ENCODE measurements around the gene RTRAF.

RTRAF gene

GRCh38 chr14:51996148-51996746, 6.9 kb downstream of the RTRAF start:
- DNase-seq = no peak

GRCh38 chr14:51998348-51998747, 9.0 kb downstream of the RTRAF start:
- no peak for DNase-seq

GRCh38 chr14:51999084-51999483, 9.7 kb downstream of the RTRAF start:
- DNase-seq = no peak

- DNase-seq = no peak
Observed at GRCh38 chr14:52000019-52000582, 10.8 kb downstream of the RTRAF start.

GRCh38 chr14:52000696-52001095, 11.3 kb downstream of the RTRAF start:
- DNase-seq = no peak

GRCh38 chr14:52002542-52002941, 13.2 kb downstream of the RTRAF start:
- no peak for DNase-seq

GRCh38 chr14:52003324-52003723, 14.0 kb downstream of the RTRAF start:
- DNase-seq = no peak

- no peak for DNase-seq
Observed at GRCh38 chr14:52005625-52006024, 16.3 kb downstream of the RTRAF start.

GRCh38 chr14:52006361-52006760, 17.0 kb downstream of the RTRAF start:
- DNase-seq = no peak

GRCh38 chr14:52007211-52007610, 17.9 kb downstream of the RTRAF start:
- no peak for DNase-seq

- no peak for DNase-seq
Observed at GRCh38 chr14:52007637-52008036, 18.3 kb downstream of the RTRAF start.

GRCh38 chr14:52008136-52008535, 18.8 kb downstream of the RTRAF start:
- DNase-seq = no peak

GRCh38 chr14:52010173-52010693, 20.9 kb downstream of the RTRAF start:
- DNase-seq = no peak

GRCh38 chr14:52011523-52011922, 22.2 kb downstream of the RTRAF start:
- no peak for DNase-seq

- DNase-seq = no peak
Observed at GRCh38 chr14:52012635-52013034, 23.3 kb downstream of the RTRAF start.

- no peak for DNase-seq
Observed at GRCh38 chr14:52013984-52014600, 24.7 kb downstream of the RTRAF start.

- no peak for DNase-seq
Observed at GRCh38 chr14:52014601-52015267, 25.4 kb downstream of the RTRAF start.

GRCh38 chr14:52015411-52016030, 26.2 kb downstream of the RTRAF start:
- DNase-seq = no peak

- no peak for DNase-seq
Observed at GRCh38 chr14:52018252-52018651, 28.9 kb downstream of the RTRAF start.

- no peak for DNase-seq
Observed at GRCh38 chr14:52018970-52019369, 29.6 kb downstream of the RTRAF start.

GRCh38 chr14:52020161-52020714, 30.9 kb downstream of the RTRAF start:
- no peak for DNase-seq

- no peak for DNase-seq
Observed at GRCh38 chr14:52020866-52021717, 31.7 kb downstream of the RTRAF start.

All from activated T-cell treated with anti-CD3 and anti-CD28 coated beads for 4 hours (primary cell).